Activated naive CD8-positive, alpha-beta T cell (primary cell): ENCODE measurements around the gene KANK3.
"Not testable (repeated sequence)": the region's sequence is repeated elsewhere in the genome, so short reads cannot be mapped to it uniquely, and the experiment has no call there.

ENCODE experiments used
- H3K27ac Mint-ChIP-seq: one replicate; pipeline ENCODE4 v1.8.0; 2021; ENCODE audit warnings: mixed read lengths
- H3K27me3 Mint-ChIP-seq: one replicate; pipeline ENCODE4 v1.8.0; 2021; ENCODE audit warnings: mixed read lengths
- H3K36me3 Mint-ChIP-seq: one replicate; pipeline ENCODE4 v1.8.0; 2021; ENCODE audit warnings: mixed read lengths
- H3K4me1 Mint-ChIP-seq: one replicate; pipeline ENCODE4 v1.8.0; 2021; ENCODE audit warnings: low read depth, mixed read lengths
- H3K4me3 Mint-ChIP-seq: one replicate; pipeline ENCODE4 v1.8.0; 2021; ENCODE audit warnings: mild to moderate bottlenecking, mixed read lengths
- H3K9me3 Mint-ChIP-seq: one replicate; pipeline ENCODE4 v1.8.0; 2021; ENCODE audit warnings: low read depth, mixed read lengths

The KANK3 gene

DNA sequence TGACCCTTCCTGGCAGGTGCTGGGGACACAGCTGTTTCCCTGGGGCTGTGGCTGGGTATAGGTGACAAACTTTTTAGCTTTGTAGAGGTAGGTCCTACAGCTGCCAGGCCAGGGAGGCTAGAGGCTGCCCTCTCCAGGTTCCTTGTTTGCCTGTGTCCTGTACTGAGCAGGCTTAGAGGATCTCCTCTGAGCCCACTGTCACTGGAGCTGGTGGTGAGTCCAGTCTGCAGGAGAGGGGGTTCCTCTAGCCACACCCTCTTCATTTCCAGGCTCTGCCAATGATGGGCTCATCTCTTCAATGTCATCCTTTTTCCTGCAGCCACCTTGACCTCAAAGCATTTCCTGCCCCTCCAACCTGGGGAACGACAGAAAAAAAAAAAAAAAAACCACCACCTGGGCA is 34.5 kb upstream of the KANK3 start:
- no peak overlapping the region for H3K27ac Mint-ChIP-seq
- H3K4me1 Mint-ChIP-seq, result peaks cover 12% of the 10 kb centered on the region
- H3K27me3 Mint-ChIP-seq, result no peaks in the 10 kb centered on the region
- H3K36me3 Mint-ChIP-seq, result peaks cover 7% of the 10 kb centered on the region
- H3K4me3 Mint-ChIP-seq, result no peak overlapping the region
- H3K9me3 Mint-ChIP-seq, result no peaks in the 10 kb centered on the region

DNA sequence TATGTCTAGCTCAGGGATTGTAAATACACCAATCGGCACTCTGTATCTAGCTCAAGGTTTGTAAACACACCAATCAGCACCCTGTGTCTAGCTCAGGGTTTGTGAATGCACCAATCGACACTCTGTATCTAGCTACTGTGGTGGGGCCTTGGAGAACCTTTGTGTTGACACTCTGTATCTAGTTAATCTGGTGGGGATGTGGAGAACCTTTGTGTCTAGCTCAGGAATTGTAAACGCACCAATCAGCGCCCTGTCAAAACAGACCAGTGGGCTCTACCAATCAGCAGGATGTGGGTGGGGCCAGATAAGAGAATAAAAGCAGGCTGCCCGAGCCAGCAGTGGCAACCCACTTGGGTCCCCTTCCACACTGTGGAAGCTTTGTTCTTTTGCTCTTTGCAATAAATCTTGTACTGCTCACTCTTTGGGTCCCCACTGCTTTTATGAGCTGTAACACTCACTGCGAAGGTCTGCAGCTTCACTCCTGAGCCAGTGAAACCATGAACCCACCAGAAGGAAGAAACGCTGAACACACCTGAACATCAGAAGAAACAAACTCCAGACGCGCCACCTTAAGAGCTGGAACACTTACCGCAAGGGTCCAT is 33.4 kb upstream of the KANK3 start:
- H3K27me3 Mint-ChIP-seq, H3K36me3 Mint-ChIP-seq, H3K4me3 Mint-ChIP-seq, H3K9me3 Mint-ChIP-seq, H3K27ac Mint-ChIP-seq: not testable (repeated sequence)
- peaks cover 12% of the 10 kb centered on the region for H3K4me1 Mint-ChIP-seq

GRCh38 chr19:8375766-8376165 is 32.7 kb upstream of the KANK3 start:
- H3K9me3 Mint-ChIP-seq, H3K36me3 Mint-ChIP-seq: not testable (repeated sequence)

DNA sequence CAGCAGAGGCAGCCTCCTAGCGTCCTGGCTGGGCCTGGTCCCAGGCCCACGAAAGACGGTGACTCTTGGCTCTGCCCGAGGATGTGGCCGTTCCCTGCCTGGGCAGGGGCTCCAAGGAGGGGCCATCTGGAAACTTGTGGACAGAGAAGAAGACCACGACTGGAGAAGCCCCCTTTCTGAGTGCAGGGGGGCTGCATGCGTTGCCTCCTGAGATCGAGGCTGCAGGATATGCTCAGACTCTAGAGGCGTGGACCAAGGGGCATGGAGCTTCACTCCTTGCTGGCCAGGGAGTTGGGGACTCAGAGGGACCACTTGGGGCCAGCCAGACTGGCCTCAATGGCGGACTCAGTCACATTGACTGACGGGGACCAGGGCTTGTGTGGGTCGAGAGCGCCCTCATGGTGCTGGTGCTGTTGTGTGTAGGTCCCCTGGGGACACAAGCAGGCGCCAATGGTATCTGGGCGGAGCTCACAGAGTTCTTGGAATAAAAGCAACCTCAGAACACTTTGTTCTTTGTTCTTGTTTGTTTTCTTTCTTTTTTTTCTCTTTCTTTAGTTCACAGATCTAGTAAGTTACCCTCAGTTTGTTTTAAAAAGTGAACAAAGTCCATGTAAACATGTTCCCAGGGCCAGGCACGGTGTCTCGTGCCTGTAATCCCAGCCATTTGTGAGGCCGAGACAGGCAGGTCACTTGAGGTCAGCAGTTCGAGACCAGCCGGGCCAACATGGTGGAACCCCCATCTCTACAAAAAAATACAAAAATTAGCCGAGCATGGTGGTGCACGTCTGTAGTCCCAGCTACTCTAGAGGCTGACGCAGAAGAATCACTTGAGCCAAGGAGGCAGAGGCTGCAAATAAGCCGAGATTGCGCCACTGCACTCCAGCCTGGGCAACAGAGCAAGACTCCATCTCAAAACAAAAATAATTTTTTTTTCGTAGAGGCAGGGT is 31.1 kb upstream of the KANK3 start:
- no peaks in the 10 kb centered on the region for H3K36me3 Mint-ChIP-seq
- no peak overlapping the region for H3K4me3 Mint-ChIP-seq
- H3K27me3 Mint-ChIP-seq, result no peaks in the 10 kb centered on the region
- peaks cover 12% of the 10 kb centered on the region for H3K4me1 Mint-ChIP-seq
- no peaks in the 10 kb centered on the region for H3K9me3 Mint-ChIP-seq
- no peak overlapping the region for H3K27ac Mint-ChIP-seq

More at GRCh38 chr19:8375766-8376165, 32.7 kb upstream of the KANK3 start:
- H3K27me3 Mint-ChIP-seq, H3K4me3 Mint-ChIP-seq, H3K27ac Mint-ChIP-seq: not testable (repeated sequence)
- peaks cover 12% of the 10 kb centered on the region for H3K4me1 Mint-ChIP-seq

DNA sequence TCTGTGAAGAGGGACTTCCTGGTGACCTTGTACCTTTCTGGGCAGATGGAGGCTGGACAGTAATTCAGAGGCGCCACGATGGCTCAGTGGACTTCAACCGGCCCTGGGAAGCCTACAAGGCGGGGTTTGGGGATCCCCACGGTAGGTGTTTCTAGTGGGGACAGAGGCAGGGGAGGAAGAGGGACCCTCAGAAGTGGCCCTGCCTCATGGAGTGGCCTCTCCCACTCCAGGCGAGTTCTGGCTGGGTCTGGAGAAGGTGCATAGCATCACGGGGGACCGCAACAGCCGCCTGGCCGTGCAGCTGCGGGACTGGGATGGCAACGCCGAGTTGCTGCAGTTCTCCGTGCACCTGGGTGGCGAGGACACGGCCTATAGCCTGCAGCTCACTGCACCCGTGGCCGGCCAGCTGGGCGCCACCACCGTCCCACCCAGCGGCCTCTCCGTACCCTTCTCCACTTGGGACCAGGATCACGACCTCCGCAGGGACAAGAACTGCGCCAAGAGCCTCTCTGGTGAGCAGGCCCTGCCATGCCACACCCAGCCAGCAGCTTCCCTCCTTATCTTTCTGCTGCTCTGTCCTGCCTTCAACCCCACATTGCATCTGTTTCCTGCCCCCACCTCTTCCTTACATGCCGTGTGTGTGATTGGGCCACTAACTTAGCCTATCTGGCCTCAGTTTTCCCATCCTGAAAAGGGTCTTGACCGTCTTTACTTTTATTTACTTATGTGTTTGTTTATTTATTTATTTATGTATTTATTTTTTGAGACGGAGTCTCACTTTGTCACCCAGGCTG is 28.1 kb upstream of the KANK3 start:
- Mint-ChIP-seq H3K27me3 (peaks cover 12% of the 10 kb centered on the region), H3K9me3 (no peaks in the 10 kb centered on the region), H3K36me3 (no peaks in the 10 kb centered on the region), H3K4me3 (no peak overlapping the region), H3K4me1 (no peaks in the 10 kb centered on the region), H3K27ac (no peak overlapping the region)

GRCh38 chr19:8370176-8371010 is 27.3 kb upstream of the KANK3 start:
- Mint-ChIP-seq H3K4me1 (no peaks in the 10 kb centered on the region), H3K9me3 (no peaks in the 10 kb centered on the region), H3K4me3 (no peak overlapping the region), H3K27ac (no peak overlapping the region), H3K27me3 (peaks cover 16% of the 10 kb centered on the region), H3K36me3 (no peaks in the 10 kb centered on the region)

GRCh38 chr19:8367327-8368001 is 24.4 kb upstream of the KANK3 start:
- Mint-ChIP-seq H3K27ac (no peak overlapping the region), H3K4me1 (peaks cover 8% of the 10 kb centered on the region), H3K27me3 (peaks cover 18% of the 10 kb centered on the region), H3K9me3 (no peaks in the 10 kb centered on the region), H3K4me3 (no peak overlapping the region), H3K36me3 (no peaks in the 10 kb centered on the region)

DNA sequence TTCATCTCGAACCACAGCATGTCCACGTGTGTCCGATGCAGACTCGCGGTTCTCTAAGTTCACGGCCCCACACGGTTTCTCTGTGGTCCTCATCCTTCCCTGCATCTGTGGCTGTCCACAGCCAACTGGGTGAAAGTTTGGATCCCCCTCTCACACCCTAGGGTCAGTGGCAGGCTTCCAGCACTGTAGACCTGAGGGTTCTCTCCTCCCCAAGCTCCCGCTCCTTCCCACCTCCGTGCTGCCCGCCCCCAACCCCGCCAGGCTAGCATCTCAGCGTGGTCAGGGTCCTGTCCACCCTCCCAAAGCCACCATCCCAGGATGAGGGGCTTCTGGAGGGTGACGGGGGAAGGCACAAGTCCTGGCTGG is 23.9 kb upstream of the KANK3 start:
- peaks cover 20% of the 10 kb centered on the region for H3K27me3 Mint-ChIP-seq

GRCh38 chr19:8366121-8366581 is 23.1 kb upstream of the KANK3 start:
- no peaks in the 10 kb centered on the region for H3K9me3 Mint-ChIP-seq
- peaks cover 23% of the 10 kb centered on the region for H3K27me3 Mint-ChIP-seq
- peaks cover 10% of the 10 kb centered on the region for H3K4me1 Mint-ChIP-seq
- no peak overlapping the region for H3K4me3 Mint-ChIP-seq
- no peaks in the 10 kb centered on the region for H3K36me3 Mint-ChIP-seq
- H3K27ac Mint-ChIP-seq, result no peak overlapping the region

More for the DNA sequence above, 23.9 kb upstream of the KANK3 start:
- Mint-ChIP-seq H3K4me1 (peaks cover 8% of the 10 kb centered on the region), H3K36me3 (no peaks in the 10 kb centered on the region), H3K9me3 (no peaks in the 10 kb centered on the region), H3K27ac (no peak overlapping the region), H3K4me3 (no peak overlapping the region)

DNA sequence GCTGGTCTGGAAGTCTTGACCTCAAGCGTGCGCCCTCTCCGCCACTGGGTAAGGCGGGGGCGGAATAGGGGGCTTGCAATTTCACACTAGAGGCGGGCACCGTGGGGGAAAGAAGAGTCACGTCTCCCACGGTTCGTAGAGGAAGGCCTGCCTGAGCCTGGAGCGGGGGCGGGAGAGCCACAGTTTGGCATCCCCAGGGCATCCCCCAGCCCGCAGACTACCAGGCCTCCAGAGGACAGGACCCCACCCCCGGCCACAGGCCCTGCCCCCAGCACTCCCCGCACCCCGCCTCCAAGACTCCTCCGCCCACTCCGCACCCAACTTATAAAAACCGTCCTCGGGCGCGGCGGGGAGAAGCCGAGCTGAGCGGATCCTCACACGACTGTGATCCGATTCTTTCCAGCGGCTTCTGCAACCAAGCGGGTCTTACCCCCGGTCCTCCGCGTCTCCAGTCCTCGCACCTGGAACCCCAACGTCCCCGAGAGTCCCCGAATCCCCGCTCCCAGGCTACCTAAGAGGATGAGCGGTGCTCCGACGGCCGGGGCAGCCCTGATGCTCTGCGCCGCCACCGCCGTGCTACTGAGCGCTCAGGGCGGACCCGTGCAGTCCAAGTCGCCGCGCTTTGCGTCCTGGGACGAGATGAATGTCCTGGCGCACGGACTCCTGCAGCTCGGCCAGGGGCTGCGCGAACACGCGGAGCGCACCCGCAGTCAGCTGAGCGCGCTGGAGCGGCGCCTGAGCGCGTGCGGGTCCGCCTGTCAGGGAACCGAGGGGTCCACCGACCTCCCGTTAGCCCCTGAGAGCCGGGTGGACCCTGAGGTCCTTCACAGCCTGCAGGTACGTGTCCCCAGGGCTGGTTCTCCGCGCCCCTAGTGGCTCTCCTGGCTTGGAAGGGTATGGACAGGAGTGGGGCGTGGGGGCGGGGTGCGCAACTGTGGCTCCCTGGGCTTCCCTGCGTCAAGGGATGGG is 21.0 kb upstream of the KANK3 start, which contains the start of gene ANGPTL4:
Gene ANGPTL4 (plus strand): TSS at position 353 of the 969 bp plus-strand sequence. CDS start 167 bp downstream, at position 520.
- peaks cover 10% of the 10 kb centered on the region for H3K4me1 Mint-ChIP-seq
- H3K4me3 Mint-ChIP-seq, result peak within 1 kb of the TSS; percentile 88
- peaks cover 23% of the 10 kb centered on the region for H3K27me3 Mint-ChIP-seq
- no peaks in the 10 kb centered on the region for H3K36me3 Mint-ChIP-seq
- no peak within 1 kb of the TSS for H3K27ac Mint-ChIP-seq
- no peaks in the 10 kb centered on the region for H3K9me3 Mint-ChIP-seq

GRCh38 chr19:8361921-8362793 is 19.1 kb upstream of the KANK3 start:
- H3K4me1 Mint-ChIP-seq, result peaks cover 10% of the 10 kb centered on the region
- H3K9me3 Mint-ChIP-seq, result no peaks in the 10 kb centered on the region
- H3K27me3 Mint-ChIP-seq, result peaks cover 14% of the 10 kb centered on the region
- H3K36me3 Mint-ChIP-seq, result no peaks in the 10 kb centered on the region
- H3K4me3 Mint-ChIP-seq, result peak overlapping the region; percentile 51
- H3K27ac Mint-ChIP-seq, result no peak overlapping the region

- H3K4me1 Mint-ChIP-seq, result peaks cover 10% of the 10 kb centered on the region
Measured at GRCh38 chr19:8360196-8360595, 17.1 kb upstream of the KANK3 start.

More at GRCh38 chr19:8360196-8360595, 17.1 kb upstream of the KANK3 start:
- H3K36me3 Mint-ChIP-seq, result no peaks in the 10 kb centered on the region
- H3K27ac Mint-ChIP-seq, result no peak overlapping the region
- H3K27me3 Mint-ChIP-seq, result peaks cover 11% of the 10 kb centered on the region
- H3K9me3 Mint-ChIP-seq, result peaks cover 3% of the 10 kb centered on the region
- H3K4me3 Mint-ChIP-seq, result no peak overlapping the region
